ENCODE measurements around the gene KANK4.

DNA sequence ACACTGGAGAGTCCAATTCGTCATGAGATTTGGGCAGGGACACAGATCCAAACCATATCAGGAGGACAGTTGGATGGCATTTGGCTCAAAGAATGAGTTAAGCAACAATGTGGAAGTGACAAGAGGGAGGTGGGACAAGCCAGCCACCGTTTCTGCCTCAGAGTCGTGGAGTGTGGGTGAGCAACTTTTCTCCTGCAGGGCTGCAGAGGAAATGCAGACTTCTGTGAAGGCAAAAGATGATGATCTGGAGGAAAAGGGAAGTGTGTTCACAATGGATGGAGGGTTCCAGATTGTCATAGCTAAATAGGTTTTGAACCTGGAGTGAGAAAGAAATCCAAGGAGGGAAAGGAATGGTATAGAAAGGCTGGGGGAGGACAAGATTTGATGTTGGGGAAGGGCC lies 16.4 kb upstream of the KANK4 start:
- TF ChIP-seq CTCF (IDR thresholded peaks at IDR 0.05) (no peak), POLR2A (IDR thresholded peaks at IDR 0.05) (no peak)

Measured in uterus (tissue), 2 donors.